Peyer's patch (tissue), 4 donors: ENCODE results near the gene TRIO. TPM values are rescaled to one million over a fixed set of nuclear protein-coding genes. Genes with fewer than 3 reads are reported as not detected.

Experiments used
- DNase-seq, 3 donors: peaks; one replicate each; pipeline ENCODE4 v3.0.0-alpha.2; 2017 to 2019
- H3K27ac ChIP-seq, 4 donors: fragments of 200-600 bp; sonication (generic); one replicate each; pipeline ENCODE4 v1.5.1; 2016 to 2019
- H3K27me3 ChIP-seq, 2 donors: fragments of 200-600 bp; sonication (generic); one replicate each; pipeline ENCODE4 v1.5.1; 2019
- H3K36me3 ChIP-seq, 3 donors: fragments of 200-600 bp; sonication (generic); one replicate each; pipeline ENCODE4 v1.5.1; 2016 to 2019
- H3K4me1 ChIP-seq, 4 donors: fragments of 200-600 bp; sonication (generic); one replicate each; pipeline ENCODE4 v1.5.1; 2016 to 2019
- H3K4me3 ChIP-seq, 4 donors: fragments of 200-600 bp; sonication (generic); 1 replicate in 3 of 4; 2 replicates in 1 of 4; pipeline ENCODE4 v1.5.1; 2016 to 2019; ENCODE audit warnings: mild to moderate bottlenecking in 1 of 4
- H3K9me3 ChIP-seq, 4 donors: fragments of 200-600 bp; sonication (generic); one replicate each; pipeline ENCODE4 v1.5.1; 2016 to 2019; ENCODE audit warnings: mild to moderate bottlenecking in 1 of 4
- CTCF ChIP-seq, 6 experiments: fragments of 450-650 bp in 4 of 6; fragments of 200-600 bp in 2 of 6; sonication (generic) in 1 of 6; IDR thresholded peaks; one replicate each; pipeline ENCODE4 v1.5.1; 2017 to 2019; ENCODE audit warnings: antibody characterized with exemption in 6 of 6, mild to moderate bottlenecking in 3 of 6, moderate library complexity in 1 of 6
- POLR2A ChIP-seq, 2 donors: fragments of 450-650 bp; IDR thresholded peaks; one replicate each; pipeline ENCODE4 v1.5.1; 2017; ENCODE audit warnings: antibody characterized with exemption in 2 of 2, mild to moderate bottlenecking in 2 of 2, moderate library complexity in 2 of 2
- total RNA-seq, 4 donors: library from RNA; depleted of rRNA; stranded (reverse); fragments of >200 nt; gene quantifications; one replicate each; pipeline ENCODE4 v1.1.0, GENCODE V29; 2016

Gene TRIO
- total RNA-seq, 4 donors from 2014 or later: 171 to 456 (median 340) TPM

GRCh38 chr5:14330729-14331385 is 187.7 kb downstream of the TRIO start:
- peaks cover 0 to 39% (median 0%) of the 10 kb centered on the region in 3 donors for H3K36me3 ChIP-seq
- no peak for DNase-seq
- H3K27me3 ChIP-seq: no peaks in the 10 kb centered on the region
- TF ChIP-seq POLR2A (IDR thresholded peaks at IDR 0.05): no peak
- TF ChIP-seq CTCF (IDR thresholded peaks at IDR 0.05): no peak
- H3K27ac ChIP-seq: no peak overlapping the region
- no peak overlapping the region for H3K4me3 ChIP-seq
- no peaks in the 10 kb centered on the region for H3K9me3 ChIP-seq
- no peaks in the 10 kb centered on the region for H3K4me1 ChIP-seq

- Histone ChIP-seq H3K4me3 (no peak overlapping the region), H3K27me3 (no peaks in the 10 kb centered on the region), H3K9me3 (no peaks in the 10 kb centered on the region), H3K27ac (peak overlapping the region in 1 of 4 donors; percentile 18), H3K4me1 (no peaks in the 10 kb centered on the region), H3K36me3 (peaks cover 0 to 45% (median 0%) of the 10 kb centered on the region in 3 donors)
- peak in 1 of 3 donors; percentile 22 for DNase-seq
- no peak for TF ChIP-seq POLR2A (IDR thresholded peaks at IDR 0.05)
- TF ChIP-seq CTCF (IDR thresholded peaks at IDR 0.05): no peak
Measured at GRCh38 chr5:14331386-14331781, 188.2 kb downstream of the TRIO start.

GRCh38 chr5:14332038-14332631 is 189.0 kb downstream of the TRIO start:
- Histone ChIP-seq H3K4me1 (no peaks in the 10 kb centered on the region), H3K27me3 (no peaks in the 10 kb centered on the region), H3K27ac (peak overlapping the region in 1 of 4 donors; percentile 18), H3K9me3 (no peaks in the 10 kb centered on the region), H3K4me3 (no peak overlapping the region), H3K36me3 (peaks cover 0 to 52% (median 0%) of the 10 kb centered on the region in 3 donors)
- TF ChIP-seq CTCF (IDR thresholded peaks at IDR 0.05) (no peak), POLR2A (IDR thresholded peaks at IDR 0.05) (no peak)
- no peak for DNase-seq

GRCh38 chr5:14332746-14333145 is 189.6 kb downstream of the TRIO start:
- TF ChIP-seq CTCF (IDR thresholded peaks at IDR 0.05) (no peak), POLR2A (IDR thresholded peaks at IDR 0.05) (no peak)
- peaks cover 0 to 58% (median 0%) of the 10 kb centered on the region in 3 donors for H3K36me3 ChIP-seq

GRCh38 chr5:14337593-14337992 is 194.5 kb downstream of the TRIO start:
- no peak overlapping the region for H3K4me3 ChIP-seq
- no peaks in the 10 kb centered on the region for H3K27me3 ChIP-seq
- H3K27ac ChIP-seq: no peak overlapping the region
- H3K36me3 ChIP-seq: peaks cover 0 to 64% (median 0%) of the 10 kb centered on the region in 3 donors
- no peak for DNase-seq
- H3K4me1 ChIP-seq: peaks cover 0 to 10% (median 8%) of the 10 kb centered on the region in 4 donors
- TF ChIP-seq POLR2A (IDR thresholded peaks at IDR 0.05) (no peak), CTCF (IDR thresholded peaks at IDR 0.05) (no peak)
- H3K9me3 ChIP-seq: no peaks in the 10 kb centered on the region

More at GRCh38 chr5:14332746-14333145, 189.6 kb downstream of the TRIO start:
- no peaks in the 10 kb centered on the region for H3K27me3 ChIP-seq
- no peak for DNase-seq
- H3K4me3 ChIP-seq: no peak overlapping the region
- H3K9me3 ChIP-seq: no peaks in the 10 kb centered on the region
- no peak overlapping the region for H3K27ac ChIP-seq
- H3K4me1 ChIP-seq: no peaks in the 10 kb centered on the region
